ENCODE measurements around the gene C5orf34.

DNA sequence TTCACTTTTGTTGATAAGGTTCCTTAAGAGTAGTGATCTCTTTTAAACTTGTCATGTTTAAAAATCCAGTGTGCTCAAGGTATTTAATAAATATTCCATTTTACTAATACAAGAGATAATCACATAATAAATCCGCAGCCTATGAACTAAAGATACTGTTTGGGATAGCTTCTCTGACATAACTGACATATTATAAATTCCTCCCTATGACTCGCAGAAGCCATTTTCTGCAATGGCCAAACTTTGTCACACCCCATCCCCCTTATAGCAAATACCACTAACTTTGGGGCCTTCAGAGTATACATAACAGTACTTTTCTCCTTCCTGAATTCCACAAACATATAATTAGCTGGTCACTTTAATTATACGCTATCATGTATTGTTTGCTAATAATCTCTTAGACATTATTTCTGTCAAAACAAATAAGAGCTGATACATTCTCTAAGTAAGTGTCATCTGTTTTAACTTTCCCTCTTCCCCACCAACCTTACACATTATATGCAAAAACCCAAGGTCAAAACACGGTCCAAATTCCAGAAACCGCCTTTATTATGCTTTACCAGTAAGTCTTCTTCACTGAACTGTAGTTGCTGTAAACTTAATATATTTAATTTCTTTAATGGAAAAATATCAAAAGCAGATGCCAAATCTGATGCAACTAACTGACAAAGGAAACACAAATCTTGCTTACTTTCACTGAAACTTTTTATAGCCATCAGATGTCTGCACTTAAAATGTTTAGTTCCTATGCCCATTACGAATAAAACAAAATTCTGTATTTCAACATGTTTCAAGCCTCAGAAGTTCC is 32.3 kb downstream of the C5orf34 start:
- TF ChIP-seq POLR2A (IDR thresholded peaks at IDR 0.05; ENCODE audit: low read depth, low read length) (no peak), POLR2AphosphoS5 (IDR thresholded peaks at IDR 0.05; ENCODE audit: low read depth, low read length) (no peak), PAX5 (IDR thresholded peaks at IDR 0.05; ENCODE audit: insufficient read depth, low read length, severe bottlenecking) (no peak), TAF1 (IDR thresholded peaks at IDR 0.05; ENCODE audit: low read depth, low read length) (no peak), SPI1 (IDR thresholded peaks at IDR 0.05; ENCODE audit: low read depth, low read length) (no peak), POU2F2 (IDR thresholded peaks at IDR 0.05; ENCODE audit: low read depth, low read length) (no peak)

All from GM12891 (cell line).